T-helper 2 cell treated with Interferon-gamma antibody and Interleukin-4, amounts not matched to agents 100 ng/mL and 5 ng/mL, for 36 hours (primary cell): Measurements from ENCODE around the gene TPRN. TPM values are rescaled to one million over a fixed set of nuclear protein-coding genes. Genes with fewer than 3 reads are reported as not detected.

Experiments used
- intact Hi-C: fragments of 100-400 bp; cut with micrococcal nuclease; formaldehyde crosslinking; loops from one replicate; pipeline ENCODE4 v1.15.1; 2023
- total RNA-seq: library from RNA; stranded (reverse); gene quantifications from 2 replicates; pipeline ENCODE4 v1.2.3, GENCODE V29; 2022

TPRN gene
- total RNA-seq, 1 donor from 2014 or later, result 10.9 TPM

DNA sequence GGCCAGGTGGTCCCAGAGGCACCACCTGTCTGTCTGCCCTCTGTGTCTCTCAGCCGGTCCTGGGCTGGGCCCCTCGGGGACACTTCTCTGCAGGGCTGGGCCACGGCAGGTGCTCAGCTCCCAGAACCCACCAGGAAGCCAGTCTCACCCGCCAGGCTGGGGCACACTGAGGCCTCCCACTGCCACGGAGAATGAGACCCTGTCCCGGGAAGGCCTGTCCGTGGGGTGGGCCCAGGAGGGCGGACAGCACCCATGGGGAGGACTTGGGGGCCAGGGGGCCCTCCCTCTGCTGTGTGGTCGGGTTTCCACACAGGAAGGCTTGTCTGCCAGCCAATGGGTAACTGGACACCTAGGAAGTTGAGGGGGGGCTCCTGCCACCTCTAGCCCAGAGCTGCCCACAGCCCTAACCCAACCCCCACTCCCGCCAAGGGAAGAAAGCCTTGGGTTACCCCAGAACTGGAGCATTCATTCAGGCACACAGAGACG is 36.4 kb upstream of the TPRN start:
- intact Hi-C loops, result loop anchor here (1.0 kb wide), 1 partner anchor 119 kb away; no protein-coding TSS in a partner anchor

DNA sequence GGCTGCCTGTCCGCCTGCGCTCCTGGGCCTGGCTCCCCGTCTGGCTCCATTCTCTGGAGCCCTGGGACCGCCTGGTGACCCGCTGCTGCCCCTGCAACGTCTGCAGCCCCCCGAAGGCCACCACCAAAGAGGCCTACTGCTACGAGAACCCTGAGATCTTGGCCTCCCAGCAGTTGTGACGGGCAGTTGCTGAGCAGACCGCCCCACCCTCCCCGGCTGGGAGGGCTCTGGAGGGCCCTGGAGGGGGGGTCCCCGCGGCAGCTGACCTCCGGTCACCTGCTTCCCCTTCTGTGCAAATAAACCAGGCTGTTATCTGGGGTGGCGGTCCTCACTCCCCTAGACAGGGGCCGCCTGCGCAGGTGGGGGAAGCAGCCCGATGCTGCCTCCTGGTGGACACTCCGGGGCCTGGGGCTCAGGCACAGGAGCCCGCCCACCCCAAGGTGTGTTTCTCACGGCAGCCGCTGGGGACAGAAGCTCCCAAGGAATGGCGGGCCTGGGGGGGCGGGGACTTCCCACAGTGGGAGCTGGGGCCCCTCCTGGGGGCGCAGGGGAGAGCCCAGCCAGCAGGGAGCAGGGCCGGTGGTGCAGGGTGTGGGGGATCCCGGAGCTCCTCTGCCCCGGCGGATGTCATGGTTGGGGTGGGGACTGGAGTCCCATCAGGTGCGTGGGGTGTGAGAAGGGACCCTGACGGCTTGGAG is 35.8 kb upstream of the TPRN start:
- intact Hi-C loops, result loop anchor here (1.0 kb wide), 1 partner anchor 118 kb away; no protein-coding TSS in a partner anchor

DNA sequence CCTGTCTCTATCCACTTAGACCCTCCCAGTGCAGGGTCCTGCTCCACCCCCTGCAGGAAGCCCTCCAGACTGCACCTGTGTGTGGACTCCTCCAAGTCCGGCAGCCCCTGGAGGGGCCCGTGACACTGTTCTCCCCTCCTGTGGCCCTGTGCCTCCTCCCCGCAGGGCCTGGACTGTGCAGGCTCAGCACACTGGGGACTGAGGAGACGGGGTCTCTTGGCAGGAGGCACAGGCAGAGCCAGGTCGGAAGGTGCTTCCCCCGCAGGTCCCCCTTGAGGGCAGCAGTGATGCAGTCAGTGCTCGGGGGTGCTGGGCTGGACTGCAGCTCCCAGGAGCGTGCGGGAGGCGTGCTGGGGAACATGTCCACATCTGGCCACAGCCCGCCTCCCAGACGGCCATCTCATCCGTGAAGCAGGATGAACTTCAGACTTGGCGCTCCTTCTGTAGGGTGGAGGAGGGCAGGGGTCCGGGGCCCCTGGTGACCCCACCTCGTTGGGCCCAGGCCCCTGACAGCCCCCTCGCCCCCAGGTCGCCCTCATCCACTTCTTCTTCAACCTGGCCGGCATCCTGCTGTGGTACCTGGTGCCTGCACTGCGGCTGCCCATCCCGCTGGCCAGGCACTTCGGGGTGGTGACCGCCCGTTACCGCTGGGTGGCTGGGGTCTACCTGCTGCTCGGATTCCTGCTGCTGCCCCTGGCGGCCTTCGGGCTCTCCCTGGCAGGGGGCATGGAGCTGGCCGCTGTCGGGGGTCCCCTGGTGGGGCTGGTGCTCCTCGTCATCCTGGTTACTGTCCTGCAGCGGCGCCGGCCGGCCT is 35.1 kb upstream of the TPRN start:
- intact Hi-C loops, result loop anchor here (1.0 kb wide), 1 partner anchor 117 kb away; no protein-coding TSS in a partner anchor

DNA sequence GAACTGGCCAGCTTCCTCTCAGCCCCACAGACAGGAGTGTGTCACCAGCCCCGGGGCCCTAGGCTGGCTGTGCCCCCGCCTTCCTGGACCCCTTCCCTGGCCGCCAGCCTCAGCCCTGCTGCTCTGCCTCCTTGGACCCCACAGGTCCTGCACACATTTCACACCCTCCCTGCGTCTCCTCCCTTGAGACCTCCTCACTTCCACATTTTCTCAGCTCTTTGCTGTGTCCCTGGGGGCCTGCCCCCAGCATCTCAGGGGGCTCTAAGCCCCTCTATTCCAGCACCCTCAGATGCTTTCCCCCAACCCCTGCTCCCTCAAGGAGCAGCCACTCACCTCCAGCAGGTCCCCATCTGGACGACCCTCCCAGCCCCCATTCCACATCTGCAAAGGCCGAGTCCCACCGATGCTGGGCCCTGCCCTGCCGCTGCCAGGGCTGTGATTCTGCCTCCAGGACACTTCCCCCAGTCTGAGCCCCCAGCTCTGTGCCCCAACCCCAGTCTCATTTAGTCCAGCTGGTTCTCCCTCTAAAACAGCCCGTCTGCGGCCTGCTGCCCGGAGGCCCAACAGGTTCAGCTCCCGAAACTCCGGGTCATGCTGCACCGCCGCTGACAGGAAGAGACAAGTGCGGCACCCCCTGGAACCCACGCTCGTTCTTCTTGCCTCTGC is 34.4 kb upstream of the TPRN start:
- intact Hi-C loops, result no loop called here

DNA sequence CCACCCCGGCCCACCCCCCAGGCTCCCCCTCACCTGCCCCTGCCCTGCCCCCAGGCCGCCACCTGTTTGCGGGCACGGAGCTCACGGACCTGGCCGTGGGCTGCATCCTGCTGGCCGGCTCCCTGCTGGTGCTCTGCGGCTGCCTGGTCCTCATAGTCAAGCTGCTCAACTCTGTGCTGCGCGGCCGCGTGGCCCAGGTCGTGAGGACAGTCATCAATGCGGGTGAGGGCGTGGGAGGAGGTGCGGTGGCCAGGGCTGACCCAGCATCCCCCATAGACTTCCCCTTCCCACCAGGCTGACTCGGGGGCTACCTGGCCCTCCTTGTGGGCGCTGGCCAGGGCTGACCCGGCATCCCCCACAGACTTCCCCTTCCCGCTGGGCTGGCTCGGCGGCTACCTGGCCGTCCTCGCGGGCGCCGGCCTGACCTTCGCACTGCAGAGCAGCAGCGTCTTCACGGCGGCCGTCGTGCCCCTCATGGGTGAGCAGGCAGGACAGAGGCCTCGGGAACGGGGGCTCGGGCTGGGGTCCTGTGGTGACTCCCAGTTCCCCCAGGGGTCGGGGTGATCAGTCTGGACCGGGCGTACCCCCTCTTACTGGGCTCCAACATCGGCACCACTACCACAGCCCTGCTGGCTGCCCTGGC is 33.6 kb upstream of the TPRN start:
- intact Hi-C loops, result no loop called here

DNA sequence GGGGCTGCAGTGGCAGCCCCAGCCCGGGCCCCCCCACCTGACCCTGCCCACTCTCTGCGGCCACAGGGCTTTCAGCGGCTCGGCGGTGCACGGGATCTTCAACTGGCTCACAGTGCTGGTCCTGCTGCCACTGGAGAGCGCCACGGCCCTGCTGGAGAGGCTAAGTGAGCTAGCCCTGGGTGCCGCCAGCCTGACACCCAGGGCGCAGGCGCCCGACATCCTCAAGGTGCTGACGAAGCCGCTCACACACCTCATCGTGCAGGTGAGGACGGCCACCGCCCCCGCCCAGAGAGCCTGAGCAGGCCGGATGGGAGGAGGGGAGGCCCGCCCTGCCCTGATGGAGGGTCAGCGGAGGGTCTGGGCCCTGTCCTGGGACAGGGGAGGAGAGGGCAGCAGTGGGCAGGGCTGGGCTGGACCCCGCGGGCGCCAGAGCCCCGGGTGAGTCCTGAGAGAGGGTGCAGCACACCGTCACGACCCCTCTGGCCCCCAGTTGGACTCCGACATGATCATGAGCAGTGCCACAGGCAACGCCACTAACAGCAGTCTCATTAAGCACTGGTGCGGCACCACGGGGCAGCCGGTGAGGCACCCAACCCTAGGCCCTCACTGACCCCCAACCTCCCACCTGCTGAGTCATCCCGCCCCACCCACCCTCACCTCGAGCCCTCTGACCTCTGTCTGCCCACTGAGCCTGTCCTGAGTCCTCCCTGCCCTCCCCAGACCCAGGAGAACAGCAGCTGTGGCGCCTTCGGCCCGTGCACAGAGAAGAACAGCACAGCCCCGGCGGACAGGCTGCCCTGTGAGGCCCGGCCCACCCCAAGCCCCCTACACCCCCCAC is 32.8 kb upstream of the TPRN start:
- intact Hi-C loops, result no loop called here

DNA sequence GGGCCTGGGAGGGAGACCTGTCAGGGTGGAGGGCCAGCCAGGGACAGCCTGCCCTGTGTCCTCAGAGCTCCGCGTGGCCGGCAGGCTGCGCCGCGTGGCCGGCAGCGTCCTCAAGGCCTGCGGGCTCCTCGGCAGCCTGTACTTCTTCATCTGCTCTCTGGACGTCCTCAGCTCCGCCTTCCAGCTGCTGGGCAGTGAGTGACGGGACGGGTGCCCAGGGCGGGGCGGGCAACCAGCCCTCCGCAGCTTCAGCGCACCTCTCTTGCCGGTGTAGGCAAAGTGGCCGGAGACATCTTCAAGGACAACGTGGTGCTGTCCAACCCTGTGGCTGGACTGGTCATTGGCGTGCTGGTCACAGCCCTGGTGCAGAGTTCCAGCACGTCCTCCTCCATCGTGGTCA is 32.0 kb upstream of the TPRN start:
- intact Hi-C loops, result no loop called here

DNA sequence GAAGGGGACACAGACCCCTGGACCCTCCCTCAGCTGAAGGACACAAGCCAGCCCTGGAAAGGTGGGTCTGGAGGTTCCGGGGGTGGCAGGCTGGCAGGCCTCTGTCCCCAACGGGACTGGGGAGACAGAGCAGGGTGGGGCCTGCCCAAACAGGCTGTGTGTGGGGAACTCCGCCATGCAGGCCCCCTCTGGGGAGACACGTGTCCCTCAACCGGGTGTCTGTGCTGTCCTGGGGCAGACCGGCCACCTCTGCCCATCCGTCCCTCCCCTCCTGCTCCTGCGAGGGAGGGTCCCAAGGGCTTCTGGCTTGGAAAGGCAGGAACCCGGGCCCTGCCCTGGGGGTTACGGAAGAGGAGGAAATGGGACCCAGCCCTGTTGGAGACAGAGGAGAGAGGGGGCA is 31.6 kb upstream of the TPRN start:
- intact Hi-C loops, result no loop called here

DNA sequence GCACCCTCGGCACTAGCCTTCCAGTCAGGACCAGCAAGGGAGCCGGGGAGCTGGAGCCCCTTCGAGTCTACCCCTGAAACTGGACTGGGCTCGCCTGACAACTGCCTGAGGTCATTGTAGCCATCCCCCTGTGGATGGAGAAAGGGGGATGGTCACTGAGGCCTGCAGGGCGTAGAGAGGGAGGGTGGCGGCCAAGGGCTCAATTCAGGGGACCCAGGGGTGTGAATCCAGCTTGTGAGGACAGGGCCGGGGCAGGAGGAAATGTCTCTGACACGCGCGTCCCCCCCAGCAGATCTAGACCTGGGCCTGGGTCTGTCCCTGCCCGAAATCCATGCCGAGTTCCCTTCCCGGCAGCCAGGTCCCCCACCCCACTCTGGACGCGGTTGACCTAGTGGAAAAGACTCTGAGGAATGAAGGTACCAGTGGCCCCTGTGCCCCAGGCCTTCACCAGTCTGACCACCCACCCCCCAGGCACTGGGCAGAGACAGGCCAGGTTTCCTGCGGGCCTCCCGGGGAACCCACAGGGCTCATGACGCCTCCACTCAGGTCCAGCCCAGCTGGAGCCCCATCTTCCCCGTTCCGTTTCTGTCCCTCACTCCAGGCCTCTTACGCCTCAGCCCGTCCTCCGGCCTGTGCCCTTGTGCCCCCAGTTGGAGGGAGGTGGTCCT is 31.0 kb upstream of the TPRN start:
- intact Hi-C loops, result no loop called here

DNA sequence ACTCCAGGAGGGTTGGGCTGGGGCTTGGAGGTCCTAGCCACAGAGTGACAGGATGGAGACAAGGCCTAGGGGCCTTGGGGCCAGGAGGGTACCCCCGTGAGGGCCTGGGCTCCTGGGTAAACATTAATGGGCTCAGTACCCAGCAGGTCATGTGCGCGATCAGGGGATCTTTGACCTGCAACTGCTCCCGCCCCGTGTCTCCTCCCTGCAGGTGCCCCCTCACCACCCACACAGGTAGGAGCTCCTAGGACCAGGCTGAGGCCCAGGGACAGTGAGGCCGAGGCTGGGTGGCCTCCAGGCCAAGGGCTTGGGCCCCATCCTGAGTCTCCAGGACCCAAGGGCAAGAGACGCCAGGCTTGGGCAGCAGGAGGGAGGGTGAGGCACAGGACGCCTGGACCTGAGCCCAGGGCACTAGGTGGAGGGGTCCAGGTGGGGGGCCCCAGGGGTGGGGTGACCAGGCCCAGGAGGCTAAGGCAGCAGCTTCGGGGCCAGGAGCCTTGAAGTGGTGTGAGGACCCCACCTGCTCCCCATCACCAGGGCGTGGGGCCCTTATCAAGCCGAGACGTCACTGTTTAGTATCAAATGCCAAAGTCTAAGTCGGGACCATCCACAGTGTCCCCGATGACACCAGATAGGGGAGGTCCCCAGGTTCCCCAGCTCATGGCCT is 30.3 kb upstream of the TPRN start, which contains the start of gene SLC34A3:
TSS of gene SLC34A3 (plus strand) at position 197 of the 667 bp plus-strand sequence. CDS start 802 bp downstream, outside the sequence.
- intact Hi-C loops, result no loop called here

DNA sequence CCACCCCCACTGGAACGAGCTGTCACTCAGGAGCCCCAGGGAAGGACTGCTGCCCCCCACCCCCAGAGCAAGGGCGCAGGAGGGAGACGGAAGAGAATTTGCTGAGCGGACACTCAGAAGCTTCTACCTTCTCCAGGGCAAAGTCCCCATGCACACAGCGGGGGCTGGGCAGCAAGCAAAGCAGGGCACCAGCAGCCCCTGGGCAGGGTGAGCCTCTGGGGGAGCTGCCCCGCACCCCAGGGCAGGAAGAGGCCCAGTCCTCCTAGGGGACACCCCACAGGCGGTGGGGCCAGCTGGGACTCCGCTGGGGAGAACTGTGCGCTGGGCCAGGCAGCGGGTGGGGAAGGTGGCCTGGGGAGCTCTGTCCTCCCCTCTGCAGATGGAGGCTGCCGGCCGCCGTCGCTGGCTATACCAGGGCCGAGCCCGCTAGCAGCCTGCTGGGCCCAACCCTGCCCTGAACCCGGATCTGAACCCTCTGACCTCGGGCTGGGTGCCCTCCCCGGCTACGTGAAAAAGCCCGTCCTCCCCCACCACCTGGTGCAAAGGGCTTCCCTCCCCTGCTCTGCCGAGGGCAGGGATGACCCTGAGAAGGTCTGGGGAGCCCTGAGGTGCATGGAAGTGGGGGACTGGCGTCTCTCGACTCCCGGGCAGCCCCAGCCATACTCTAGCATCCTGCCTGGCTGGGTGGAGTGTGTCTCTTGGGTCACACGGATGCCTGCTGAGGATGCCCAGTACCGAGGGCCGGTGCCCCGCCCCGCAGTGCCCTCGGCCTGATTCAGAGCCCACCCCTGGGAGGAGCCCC is 29.6 kb upstream of the TPRN start:
- intact Hi-C loops, result loop anchor here (10.0 kb wide), 1 partner anchor 425 kb away; the partner anchor contains the start of gene RABL6

DNA sequence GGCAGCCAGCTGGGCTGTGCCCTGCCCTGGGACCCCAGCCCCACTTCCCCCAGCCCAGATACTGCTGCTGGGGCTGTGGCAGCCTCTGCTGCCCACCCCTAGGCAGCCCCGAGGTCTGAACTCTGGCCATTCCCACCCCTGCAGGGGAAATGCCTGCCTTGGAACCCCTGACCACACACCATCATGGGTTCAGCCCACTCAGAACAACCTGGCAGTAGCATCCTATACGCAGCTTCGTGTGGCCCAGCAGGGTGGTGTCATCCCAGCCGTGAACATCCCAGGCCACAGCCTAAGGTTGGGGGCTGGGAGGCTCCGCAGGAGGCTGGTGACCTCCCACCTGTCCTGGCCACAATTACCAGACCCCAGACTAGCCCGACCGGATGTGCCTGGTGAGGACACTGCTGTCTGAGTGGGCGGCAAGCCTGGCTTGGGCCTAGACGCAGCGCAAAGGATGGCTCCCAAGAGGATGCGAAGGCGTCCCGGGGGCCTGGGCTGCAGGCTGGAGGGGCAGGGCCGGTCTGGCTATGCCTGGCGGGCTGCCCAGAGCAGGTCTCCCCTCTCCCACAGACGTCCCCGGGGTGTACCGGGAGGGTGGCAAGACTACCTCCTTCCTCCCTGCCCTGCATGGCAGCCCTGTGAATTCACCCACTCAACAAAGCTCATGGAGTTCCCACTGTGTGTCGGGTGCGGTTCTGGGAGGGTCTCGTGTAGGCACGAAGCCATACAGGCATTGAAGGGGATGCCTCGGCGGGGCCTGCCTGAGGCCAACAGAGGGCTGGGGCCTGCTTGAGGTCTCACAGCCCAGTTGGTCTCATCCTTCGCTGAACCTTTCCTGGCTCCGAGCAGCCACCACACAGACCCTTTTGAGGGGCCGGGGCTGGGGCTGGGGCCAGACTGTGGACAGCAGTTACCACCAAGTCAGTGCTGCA is 28.7 kb upstream of the TPRN start:
- intact Hi-C loops, result loop anchor here (10.0 kb wide), 1 partner anchor 424 kb away; the partner anchor contains the start of gene RABL6

DNA sequence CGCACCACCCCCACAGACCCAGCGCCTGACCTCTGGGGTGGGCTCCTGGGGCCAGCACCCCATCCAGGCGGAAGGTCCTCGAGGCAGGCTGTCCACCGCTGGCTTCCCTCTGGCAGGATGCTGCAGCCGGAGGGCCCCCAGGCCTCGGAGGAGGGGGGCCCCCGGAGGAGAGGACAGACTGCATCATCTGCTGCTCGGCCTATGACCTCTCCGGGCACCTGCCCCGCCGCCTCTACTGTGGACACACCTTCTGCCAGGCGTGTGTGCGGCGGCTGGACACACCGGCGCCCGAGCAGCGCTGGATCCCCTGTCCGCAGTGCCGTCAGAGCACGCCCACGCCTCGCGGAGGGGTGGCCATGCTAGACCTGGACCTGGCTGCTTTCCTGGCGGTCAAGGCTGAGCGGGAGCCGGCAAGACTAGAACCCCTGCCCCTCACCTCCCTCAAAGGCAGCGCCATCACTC is 28.0 kb upstream of the TPRN start:
- intact Hi-C loops, result loop anchor here (10.0 kb wide), 1 partner anchor 424 kb away; the partner anchor contains the start of gene RABL6

DNA sequence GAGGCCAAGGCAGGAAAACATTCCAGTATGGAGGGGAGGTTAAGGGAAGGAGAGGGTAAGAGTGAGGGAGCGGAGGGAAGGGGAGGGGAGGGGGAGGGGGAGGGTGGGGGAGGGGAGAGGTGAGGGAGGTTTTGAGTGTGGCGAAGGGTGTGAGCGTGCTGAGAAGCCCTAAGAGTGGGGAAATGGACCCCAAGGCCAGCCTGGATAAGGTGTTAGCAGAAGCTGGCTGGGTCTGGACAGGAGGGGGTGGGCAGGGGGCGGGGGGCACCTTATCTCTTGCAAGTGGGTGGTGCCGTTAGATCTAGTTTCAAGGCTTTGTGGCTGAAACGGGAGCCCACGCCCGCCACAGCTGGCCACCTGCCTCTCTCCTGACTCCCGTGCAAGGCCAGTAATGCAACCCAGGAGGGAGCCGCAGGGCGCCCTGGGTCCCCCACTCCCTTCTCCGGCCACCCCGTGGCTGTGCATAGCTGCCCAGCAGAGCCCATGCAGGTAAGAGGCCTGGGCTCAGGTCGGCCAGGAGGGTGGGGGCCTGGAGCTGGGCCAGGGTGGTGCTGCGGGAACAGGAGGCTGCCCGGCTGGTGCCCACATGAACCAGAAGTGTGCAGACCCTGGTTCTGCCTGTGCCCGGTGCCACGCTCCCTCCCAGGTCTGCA is 27.4 kb upstream of the TPRN start:
- intact Hi-C loops, result loop anchor here (10.0 kb wide), 1 partner anchor 423 kb away; the partner anchor contains the start of gene RABL6

DNA sequence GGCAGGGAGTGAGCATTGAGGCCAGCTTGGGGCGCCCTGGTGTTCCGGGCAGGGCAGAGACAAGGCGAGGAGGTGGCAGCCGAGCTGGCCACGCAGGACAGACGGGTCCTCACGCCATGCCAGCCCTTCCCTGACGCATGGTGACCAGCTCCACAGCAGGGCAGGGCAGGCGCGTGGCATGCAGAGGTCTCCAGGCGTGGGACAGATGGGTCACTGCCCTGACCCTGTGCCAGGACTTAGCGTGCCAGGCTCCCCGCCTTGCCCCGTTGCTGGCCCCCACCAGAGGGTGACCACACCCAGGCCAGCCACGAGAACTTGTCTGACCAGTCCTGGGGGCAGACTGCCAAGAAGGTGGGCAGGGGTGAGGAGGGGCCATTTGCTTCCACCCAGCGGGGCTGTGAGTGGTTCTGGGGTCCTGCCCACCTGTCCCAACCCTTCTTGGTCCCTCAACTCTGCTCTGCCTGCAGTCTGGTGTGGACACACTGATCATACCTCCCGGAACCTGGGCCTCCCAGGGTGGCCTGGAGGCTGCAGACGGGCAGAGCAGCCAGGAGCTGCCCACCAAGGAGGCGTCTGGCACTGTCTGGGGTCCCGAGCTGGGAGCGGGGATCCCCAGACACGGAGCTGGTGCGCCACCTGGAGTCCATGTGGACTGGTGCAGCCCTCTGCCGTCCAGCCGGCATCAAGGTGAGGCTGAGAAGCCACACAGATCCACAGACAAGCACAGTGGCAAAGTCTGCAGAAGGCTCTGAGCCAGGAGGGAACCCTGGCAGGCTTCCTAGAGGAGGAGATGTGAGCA is 26.7 kb upstream of the TPRN start, which contains the start of gene RNF224:
TSS of gene RNF224 (plus strand) at position 449 of the 799 bp plus-strand sequence. CDS start 834 bp downstream, outside the sequence.
- intact Hi-C loops, result loop anchor here (10.0 kb wide), 1 partner anchor 422 kb away; the partner anchor contains the start of gene RABL6
